SH-SY5Y (cell line): ENCODE results near the gene PCNX2.

ENCODE experiments used
- GATA2 ChIP-seq: IDR thresholded peaks from 2 replicates; pipeline ENCODE4 v1.6.1; 2011; ENCODE audit warnings: mild to moderate bottlenecking, low read depth, low read length
- GATA3 ChIP-seq: IDR thresholded peaks from 2 replicates; pipeline ENCODE4 v1.6.1; 2011; ENCODE audit warnings: low read depth, mild to moderate bottlenecking, low read length, moderate library complexity

- no peak for TF ChIP-seq GATA2
- no peak for TF ChIP-seq GATA3
Measured at GRCh38 chr1:233261695-233262094, 33.8 kb downstream of the PCNX2 start.
